NOMO-1 (cell line): ENCODE measurements around the gene APOL1.
A peak's percentile ranks its signal among the peaks of the same experiment; 100 is the strongest.
"Not testable (repeated sequence)": the region's sequence is repeated elsewhere in the genome, so short reads cannot be mapped to it uniquely, and the experiment has no call there.

Experiments used
- DNase-seq, 2 experiments: peaks; one replicate each; lab custom pipeline; 2025; ENCODE audit not compliant: unreplicated experiment in 2 of 2; lab: John Stamatoyannopoulos, UW

Gene APOL1

GRCh38 chr22:36290391-36291075 lies 37.6 kb downstream of the APOL1 start:
- DNase-seq: not testable (repeated sequence)

GRCh38 chr22:36291831-36292740 lies 39.2 kb downstream of the APOL1 start:
- no peak for DNase-seq

GRCh38 chr22:36292823-36293530 lies 40.0 kb downstream of the APOL1 start:
- DNase-seq: no peak

- DNase-seq: no peak
These were observed 40.8 kb downstream of the APOL1 start for GRCh38 chr22:36293606-36294292.

- DNase-seq: no peak
These were observed 41.3 kb downstream of the APOL1 start for GRCh38 chr22:36294293-36294620.

GRCh38 chr22:36294801-36295200 lies 41.9 kb downstream of the APOL1 start:
- DNase-seq: no peak

GRCh38 chr22:36295247-36295646 lies 42.3 kb downstream of the APOL1 start:
- no peak for DNase-seq

- DNase-seq: no peak
These were observed 43.8 kb downstream of the APOL1 start for GRCh38 chr22:36296690-36297089.

GRCh38 chr22:36297568-36297967 lies 44.6 kb downstream of the APOL1 start:
- no peak for DNase-seq

- no peak for DNase-seq
These were observed 45.2 kb downstream of the APOL1 start for GRCh38 chr22:36298118-36298517.

GRCh38 chr22:36298601-36299000 lies 45.7 kb downstream of the APOL1 start:
- DNase-seq: no peak

GRCh38 chr22:36299295-36299694 lies 46.4 kb downstream of the APOL1 start:
- no peak for DNase-seq

GRCh38 chr22:36299911-36300310 lies 47.0 kb downstream of the APOL1 start:
- no peak for DNase-seq

- DNase-seq: no peak
These were observed 47.7 kb downstream of the APOL1 start for GRCh38 chr22:36300396-36301212.

- DNase-seq: peak; percentile 28 to 52
These were observed 48.5 kb downstream of the APOL1 start for GRCh38 chr22:36301384-36301828.

GRCh38 chr22:36301851-36302250 lies 48.9 kb downstream of the APOL1 start:
- no peak for DNase-seq

- no peak for DNase-seq
These were observed 49.6 kb downstream of the APOL1 start for GRCh38 chr22:36302439-36303114.

- DNase-seq: no peak
These were observed 50.2 kb downstream of the APOL1 start for GRCh38 chr22:36303115-36303467.

GRCh38 chr22:36303874-36304273 lies 50.9 kb downstream of the APOL1 start:
- no peak for DNase-seq

GRCh38 chr22:36304429-36304828 lies 51.5 kb downstream of the APOL1 start:
- DNase-seq: no peak
